Endodermal cell (in vitro differentiated cells): ENCODE data around the gene MRTFA. TPM values are rescaled to one million over a fixed set of nuclear protein-coding genes. Genes with fewer than 3 reads are reported as not detected.

Experiments
- DNase-seq: peaks from one replicate; pipeline ENCODE4 v3.0.0-alpha.2; 2017
- H3K27ac ChIP-seq: 2 replicates; pipeline ENCODE4 v1.5.1; 2013; ENCODE audit warnings: mild to moderate bottlenecking, low read depth, low read length, moderate library complexity
- H3K27me3 ChIP-seq: 2 replicates; pipeline ENCODE4 v1.6.1; 2013; ENCODE audit warnings: mild to moderate bottlenecking, low read length, moderate library complexity; ENCODE audit not compliant: insufficient read depth, control insufficient read depth, poor library complexity, severe bottlenecking
- H3K36me3 ChIP-seq: 2 replicates; pipeline ENCODE4 v1.7.0; 2013; ENCODE audit warnings: mild to moderate bottlenecking, low read length, moderate library complexity; ENCODE audit not compliant: control insufficient read depth, insufficient read depth
- H3K4me1 ChIP-seq: one replicate; pipeline ENCODE4 v1.7.0; 2013; ENCODE audit warnings: low read length; ENCODE audit not compliant: control insufficient read depth, insufficient read depth
- H3K4me3 ChIP-seq: 2 replicates; pipeline ENCODE4 v1.5.1; 2013; ENCODE audit warnings: mild to moderate bottlenecking, low read length, moderate library complexity
- H3K9ac ChIP-seq: 2 replicates; pipeline ENCODE4 v1.6.1; 2013; ENCODE audit warnings: mild to moderate bottlenecking, low read length, moderate library complexity; ENCODE audit not compliant: poor library complexity, severe bottlenecking; ENCODE audit errors: extremely low read depth
- H3K9me3 ChIP-seq: 2 replicates; pipeline ENCODE4 v1.6.1; 2013; ENCODE audit warnings: mild to moderate bottlenecking, low read length, moderate library complexity; ENCODE audit not compliant: control insufficient read depth
- H3K27ac Mint-ChIP-seq: 2 replicates; pipeline ENCODE4 v1.8.0; 2020; ENCODE audit warnings: mixed read lengths
- H3K27me3 Mint-ChIP-seq: 2 replicates; pipeline ENCODE4 v1.8.0; 2021; ENCODE audit warnings: mild to moderate bottlenecking, mixed read lengths; ENCODE audit not compliant: insufficient read depth
- H3K36me3 Mint-ChIP-seq: 2 replicates; pipeline ENCODE4 v1.8.0; 2020; ENCODE audit warnings: low read depth, mixed read lengths
- H3K4me1 Mint-ChIP-seq: 2 replicates; pipeline ENCODE4 v1.8.0; 2020; ENCODE audit warnings: mixed read lengths
- H3K4me3 Mint-ChIP-seq: 2 replicates; pipeline ENCODE4 v1.8.0; 2020; ENCODE audit warnings: mild to moderate bottlenecking, moderate library complexity, mixed read lengths
- H3K9me3 Mint-ChIP-seq: 2 replicates; pipeline ENCODE4 v1.8.0; 2020; ENCODE audit warnings: mild to moderate bottlenecking, mixed read lengths
- WGBS, 2 experiments: methylation state at CpG; one replicate each; pipeline versions ENCODE4 v1.1.5 to v1.1.7; 2013; ENCODE audit warnings: missing lambda C conversion rate in 2 of 2, mixed read lengths in 1 of 2; ENCODE audit not compliant: insufficient coverage in 1 of 2, insufficient read length in 1 of 2; 5-methylcytosine and 5-hydroxymethylcytosine counted together
- total RNA-seq, 2 donors: library from RNA; stranded (reverse); fragmentation: NEBNext Ultra II Directional in 1 of 2; extraction: Animal tissue kit (Norgen Biotek cat#: 25700) in 1 of 2; gene quantifications; 2 replicates in 1 of 2; 3 replicates in 1 of 2; pipeline ENCODE4 v1.2.1, GENCODE V29; 2021
- TF ChIP-seq, protein P1 (sequence below): fragments of 200-600 bp; sonication (generic); conservative IDR thresholded peaks from 2 replicates; pipeline ENCODE4 v1.5.0; 2021; ENCODE audit warnings: antibody characterized with exemption, mild to moderate bottlenecking

Gene MRTFA
- total RNA-seq, 2 donors from 2014 or later, result 43.3 to 44.7 TPM

DNA sequence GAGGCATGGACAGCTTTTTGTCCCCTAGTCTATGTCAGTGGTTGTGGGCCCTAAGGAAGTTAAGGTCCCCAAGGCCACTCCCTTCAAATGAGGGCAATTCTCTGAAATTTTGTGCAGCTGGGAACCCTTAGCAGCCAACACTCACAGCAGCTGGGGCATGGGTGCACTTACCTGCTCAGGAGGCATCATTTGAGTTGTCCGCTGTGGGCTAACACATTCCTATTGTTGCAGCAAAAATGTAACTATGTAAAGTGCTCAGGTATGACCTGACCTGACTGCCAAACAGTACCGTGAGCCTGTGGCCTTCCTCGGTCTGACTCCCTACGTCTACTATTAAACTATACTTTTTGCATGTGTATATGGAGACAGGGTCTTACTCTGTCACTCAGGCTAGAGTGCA lies 5.8 kb upstream of the MRTFA start:
- H3K27me3 ChIP-seq, result no peaks in the 10 kb centered on the region
- TF ChIP-seq, protein P1, sequence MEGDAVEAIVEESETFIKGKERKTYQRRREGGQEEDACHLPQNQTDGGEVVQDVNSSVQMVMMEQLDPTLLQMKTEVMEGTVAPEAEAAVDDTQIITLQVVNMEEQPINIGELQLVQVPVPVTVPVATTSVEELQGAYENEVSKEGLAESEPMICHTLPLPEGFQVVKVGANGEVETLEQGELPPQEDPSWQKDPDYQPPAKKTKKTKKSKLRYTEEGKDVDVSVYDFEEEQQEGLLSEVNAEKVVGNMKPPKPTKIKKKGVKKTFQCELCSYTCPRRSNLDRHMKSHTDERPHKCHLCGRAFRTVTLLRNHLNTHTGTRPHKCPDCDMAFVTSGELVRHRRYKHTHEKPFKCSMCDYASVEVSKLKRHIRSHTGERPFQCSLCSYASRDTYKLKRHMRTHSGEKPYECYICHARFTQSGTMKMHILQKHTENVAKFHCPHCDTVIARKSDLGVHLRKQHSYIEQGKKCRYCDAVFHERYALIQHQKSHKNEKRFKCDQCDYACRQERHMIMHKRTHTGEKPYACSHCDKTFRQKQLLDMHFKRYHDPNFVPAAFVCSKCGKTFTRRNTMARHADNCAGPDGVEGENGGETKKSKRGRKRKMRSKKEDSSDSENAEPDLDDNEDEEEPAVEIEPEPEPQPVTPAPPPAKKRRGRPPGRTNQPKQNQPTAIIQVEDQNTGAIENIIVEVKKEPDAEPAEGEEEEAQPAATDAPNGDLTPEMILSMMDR, result no peak
- Mint-ChIP-seq H3K4me1 (peaks cover 9% of the 10 kb centered on the region), H3K27ac (no peak overlapping the region), H3K4me3 (no peak overlapping the region), H3K27me3 (peaks cover 2% of the 10 kb centered on the region), H3K9me3 (no peaks in the 10 kb centered on the region), H3K36me3 (no peaks in the 10 kb centered on the region)
- no peaks in the 10 kb centered on the region for H3K36me3 ChIP-seq
- H3K9me3 ChIP-seq, result no peaks in the 10 kb centered on the region
- H3K9ac ChIP-seq, result no peak overlapping the region
- H3K27ac ChIP-seq, result no peak overlapping the region
- WGBS, 2 experiments, result 98 to 100% methylated on average over 1 to 4 of the region's 4 CpGs
- no peak for DNase-seq
- H3K4me1 ChIP-seq, result no peaks in the 10 kb centered on the region
- no peak overlapping the region for H3K4me3 ChIP-seq

DNA sequence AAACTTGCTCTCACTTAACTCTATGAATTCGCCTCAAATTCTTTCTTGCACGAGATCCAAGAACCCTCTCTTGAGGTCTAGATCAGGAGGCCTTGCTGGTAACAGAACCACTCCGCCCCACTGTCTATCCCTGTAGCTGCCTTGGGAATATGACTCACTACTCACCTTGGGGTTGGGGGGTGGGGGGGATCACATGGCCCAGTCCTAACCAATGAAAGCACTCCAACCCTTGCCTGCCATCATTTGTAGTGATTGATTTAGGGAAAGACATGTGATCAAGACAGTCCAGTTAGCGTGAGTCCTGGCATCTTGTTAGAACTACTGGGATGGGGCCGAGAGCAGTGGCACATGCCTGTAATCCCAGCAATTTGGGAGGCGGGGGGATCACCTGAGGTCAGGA lies 4.8 kb upstream of the MRTFA start:
- Histone ChIP-seq H3K27me3 (no peaks in the 10 kb centered on the region), H3K9me3 (no peaks in the 10 kb centered on the region), H3K9ac (no peak overlapping the region), H3K27ac (no peak overlapping the region), H3K4me3 (no peak overlapping the region), H3K36me3 (no peaks in the 10 kb centered on the region), H3K4me1 (no peaks in the 10 kb centered on the region)
- whole genome bisulfite sequencing, 2 experiments, result 95 to 97% methylated on average over 3 to 6 of the region's 6 CpGs
- Mint-ChIP-seq H3K4me3 (no peak overlapping the region), H3K27me3 (peaks cover 4% of the 10 kb centered on the region), H3K27ac (no peak overlapping the region), H3K9me3 (no peaks in the 10 kb centered on the region), H3K4me1 (peaks cover 9% of the 10 kb centered on the region), H3K36me3 (no peaks in the 10 kb centered on the region)
- TF ChIP-seq, protein P1, result no peak
- DNase-seq, result peak; percentile 56

DNA sequence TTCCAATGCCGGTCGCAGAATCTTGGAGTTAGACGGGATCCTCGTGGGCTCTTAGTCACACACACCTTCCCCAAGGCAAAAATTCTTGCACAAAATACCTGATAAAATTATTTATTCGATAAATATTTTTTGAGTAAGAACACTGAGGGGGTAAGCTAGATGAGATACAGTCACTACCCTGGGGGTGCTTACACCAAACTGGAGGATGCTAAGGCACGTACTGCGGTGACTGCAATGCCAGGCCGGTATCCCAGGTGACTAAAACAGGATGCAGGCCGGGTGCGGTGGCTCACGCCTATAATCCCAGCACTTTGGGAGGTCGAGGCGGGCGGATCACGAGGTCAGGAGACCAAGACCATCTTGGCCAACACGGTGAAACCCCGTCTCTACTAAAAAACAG lies 1.7 kb upstream of the MRTFA start:
- H3K9ac ChIP-seq, result no peak overlapping the region
- no peaks in the 10 kb centered on the region for H3K9me3 ChIP-seq
- Mint-ChIP-seq H3K36me3 (peaks cover 4% of the 10 kb centered on the region), H3K9me3 (no peaks in the 10 kb centered on the region), H3K4me3 (no peak overlapping the region), H3K27me3 (peaks cover 4% of the 10 kb centered on the region), H3K4me1 (peaks cover 12% of the 10 kb centered on the region), H3K27ac (no peak overlapping the region)
- peaks cover 3% of the 10 kb centered on the region for H3K4me1 ChIP-seq
- TF ChIP-seq, protein P1, result no peak
- H3K27me3 ChIP-seq, result no peaks in the 10 kb centered on the region
- 91 to 93% methylated on average over 7 to 17 of the region's 17 CpGs for WGBS, 2 experiments
- no peak overlapping the region for H3K27ac ChIP-seq
- DNase-seq, result no peak
- no peaks in the 10 kb centered on the region for H3K36me3 ChIP-seq
- H3K4me3 ChIP-seq, result no peak overlapping the region
